ENCODE results near the gene FXR2. TPM values are rescaled to one million over a fixed set of nuclear protein-coding genes. Genes with fewer than 3 reads are reported as not detected.

FXR2 gene
- total RNA-seq, 1 experiment from 2014 or later, result 60.7 TPM

- ChIA-PET POLR2A (interaction anchor here (2.0 to 13.7 kb wide), 3 partner anchors 11 to 110 kb away, joined by 13 to 294 read pairs (median 19); partner anchors contain the start of genes MPDU1, SENP3, SOX15 and TP53), CTCF (interaction anchor here (0.9 to 6.4 kb wide), 4 partner anchors 11 to 110 kb away, joined by 3 to 59 read pairs (median 8); partner anchors contain the start of genes SOX15 and TP53)
- no peaks in the 10 kb centered on the region for H3K9me3 Mint-ChIP-seq (ENCODE audit: unreplicated experiment)
- peaks cover 41% of the 10 kb centered on the region for H3K4me1 Mint-ChIP-seq (ENCODE audit: insufficient read depth, unreplicated experiment)
- H3K27me3 Mint-ChIP-seq (ENCODE audit: insufficient read depth, unreplicated experiment), result no peaks in the 10 kb centered on the region
- no TSS peak for BruUV-seq (replicated peaks)
- H3K4me3 Mint-ChIP-seq (ENCODE audit: unreplicated experiment), result no peak overlapping the region
- TF ChIP-seq CTCF (IDR thresholded peaks at IDR 0.05; ENCODE audit: unreplicated experiment), result no peak
- intact Hi-C loops (cut with micrococcal nuclease), result no loop called here
- DNase-seq (ENCODE audit: unreplicated experiment), result no peak
- no peak overlapping the region for H3K27ac Mint-ChIP-seq (ENCODE audit: low read depth, unreplicated experiment)
- peaks cover 86% of the 10 kb centered on the region for H3K36me3 Mint-ChIP-seq (ENCODE audit: insufficient read depth, unreplicated experiment)
These were observed 37.1 kb downstream of the FXR2 start for GRCh38 chr17:7577327-7578199.

- ChIA-PET CTCF (interaction anchor here (0.7 to 6.4 kb wide), 4 partner anchors 8 to 35 kb away, joined by 3 to 59 read pairs (median 12); partner anchors contain the start of genes MPDU1 and SOX15), POLR2A (interaction anchor here (0.7 to 13.7 kb wide), 6 partner anchors 12 to 111 kb away, joined by 3 to 294 read pairs (median 8); partner anchors contain the start of genes MPDU1, POLR2A, SENP3 and SOX15)
- Mint-ChIP-seq H3K4me3 (ENCODE audit: unreplicated experiment) (no peak overlapping the region), H3K27me3 (ENCODE audit: insufficient read depth, unreplicated experiment) (no peaks in the 10 kb centered on the region), H3K27ac (ENCODE audit: low read depth, unreplicated experiment) (no peak overlapping the region), H3K9me3 (ENCODE audit: unreplicated experiment) (no peaks in the 10 kb centered on the region), H3K4me1 (ENCODE audit: insufficient read depth, unreplicated experiment) (peaks cover 37% of the 10 kb centered on the region), H3K36me3 (ENCODE audit: insufficient read depth, unreplicated experiment) (peaks cover 92% of the 10 kb centered on the region)
- TF ChIP-seq CTCF (IDR thresholded peaks at IDR 0.05; ENCODE audit: unreplicated experiment), result no peak
- intact Hi-C loops (cut with micrococcal nuclease), result no loop called here
- no TSS peak for BruUV-seq (replicated peaks)
- DNase-seq (ENCODE audit: unreplicated experiment), result no peak
These were observed 38.2 kb downstream of the FXR2 start for GRCh38 chr17:7576432-7576937.

DNA sequence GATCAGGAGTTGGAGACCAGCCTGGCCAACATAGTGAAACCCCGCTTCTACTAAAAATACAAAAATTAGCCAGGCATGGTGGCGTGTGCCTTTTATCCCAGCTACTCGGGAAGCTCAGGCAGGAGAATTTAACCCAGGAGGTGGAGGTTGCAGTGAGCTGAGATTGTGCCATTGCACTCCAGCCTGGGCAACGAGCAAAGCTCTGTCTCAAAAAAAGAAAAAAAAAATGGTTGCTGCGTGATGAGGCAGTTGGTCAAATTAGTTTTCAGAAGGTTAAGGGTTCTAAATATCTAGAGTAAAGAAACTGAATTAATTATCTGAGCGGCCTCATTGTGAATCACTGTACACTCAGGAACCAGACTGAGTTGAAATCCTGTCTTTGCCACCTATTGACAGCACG lies 38.7 kb downstream of the FXR2 start:
- Mint-ChIP-seq H3K27me3 (ENCODE audit: insufficient read depth, unreplicated experiment) (no peaks in the 10 kb centered on the region), H3K4me3 (ENCODE audit: unreplicated experiment) (peak overlapping the region; percentile 90), H3K4me1 (ENCODE audit: insufficient read depth, unreplicated experiment) (peaks cover 37% of the 10 kb centered on the region), H3K9me3 (ENCODE audit: unreplicated experiment) (no peaks in the 10 kb centered on the region), H3K36me3 (ENCODE audit: insufficient read depth, unreplicated experiment) (peaks cover 96% of the 10 kb centered on the region), H3K27ac (ENCODE audit: low read depth, unreplicated experiment) (peak overlapping the region; percentile 9)
- TF ChIP-seq CTCF (IDR thresholded peaks at IDR 0.05; ENCODE audit: unreplicated experiment), result no peak
- no peak for DNase-seq (ENCODE audit: unreplicated experiment)
- ChIA-PET POLR2A (interaction anchor here (0.6 to 13.7 kb wide), 9 partner anchors 11 to 355 kb away, joined by 3 to 294 read pairs (median 4); partner anchors contain the start of genes FXR2, MPDU1, SENP3 and SOX15), CTCF (interaction anchor here (0.6 to 6.4 kb wide), 6 partner anchors 8 to 365 kb away, joined by 3 to 59 read pairs (median 5); partner anchors contain the start of genes MPDU1 and SOX15)
- no TSS peak for BruUV-seq (replicated peaks)
- intact Hi-C loops (cut with micrococcal nuclease), result no loop called here

- intact Hi-C loops (cut with micrococcal nuclease), result no loop called here
- peaks cover 34% of the 10 kb centered on the region for H3K4me1 Mint-ChIP-seq (ENCODE audit: insufficient read depth, unreplicated experiment)
- no TSS peak for BruUV-seq (replicated peaks)
- TF ChIP-seq CTCF (IDR thresholded peaks at IDR 0.05; ENCODE audit: unreplicated experiment), result no peak
- H3K36me3 Mint-ChIP-seq (ENCODE audit: insufficient read depth, unreplicated experiment), result peaks cover 94% of the 10 kb centered on the region
- CTCF ChIA-PET, result interaction anchor here (0.6 to 6.4 kb wide), 7 partner anchors 9 to 365 kb away, joined by 3 to 59 read pairs (median 7); partner anchors contain the start of genes MPDU1, SOX15 and TP53
- peak overlapping the region; percentile 90 for H3K4me3 Mint-ChIP-seq (ENCODE audit: unreplicated experiment)
- POLR2A ChIA-PET, result interaction anchor here (0.6 to 13.7 kb wide), 10 partner anchors 10 to 354 kb away, joined by 3 to 294 read pairs (median 5); partner anchors contain the start of genes FXR2, MPDU1, PHF23 and SENP3
- DNase-seq (ENCODE audit: unreplicated experiment), result no peak
- peak overlapping the region; percentile 9 for H3K27ac Mint-ChIP-seq (ENCODE audit: low read depth, unreplicated experiment)
- H3K9me3 Mint-ChIP-seq (ENCODE audit: unreplicated experiment), result no peaks in the 10 kb centered on the region
- H3K27me3 Mint-ChIP-seq (ENCODE audit: insufficient read depth, unreplicated experiment), result no peaks in the 10 kb centered on the region
These were observed 39.2 kb downstream of the FXR2 start for GRCh38 chr17:7575481-7575883.

All from MCF 10A (cell line).